Karpas-422 (cell line): ENCODE results near the gene SYT15B. TPM values are rescaled to one million over a fixed set of nuclear protein-coding genes. Genes with fewer than 3 reads are reported as not detected.
"Not testable (repeated sequence)": the region's sequence is repeated elsewhere in the genome, so short reads cannot be mapped to it uniquely, and the experiment has no call there.

Experiments used
- DNase-seq: peaks from one replicate; pipeline ENCODE4 v3.0.0-alpha.2; 2015
- H2AFZ ChIP-seq: fragments of 200-600 bp; sonication (generic); 2 replicates; pipeline ENCODE4 v1.6.1; 2014; ENCODE audit warnings: antibody characterized with exemption, low read length, mixed read lengths
- H3K27ac ChIP-seq: fragments of 200-600 bp; sonication (generic); 2 replicates; pipeline ENCODE4 v1.5.1; 2014; ENCODE audit warnings: mild to moderate bottlenecking, low read length, moderate library complexity
- H3K27me3 ChIP-seq: fragments of 200-600 bp; sonication (generic); 2 replicates; pipeline ENCODE4 v1.6.1; 2014; ENCODE audit warnings: low read length, mixed read lengths
- H3K36me3 ChIP-seq: fragments of 200-600 bp; sonication (generic); 2 replicates; pipeline ENCODE4 v1.6.1; 2014; ENCODE audit warnings: low read length, mixed read lengths; ENCODE audit not compliant: insufficient read depth
- H3K4me1 ChIP-seq: fragments of 200-600 bp; sonication (generic); 2 replicates; pipeline ENCODE4 v1.6.1; 2014; ENCODE audit warnings: mild to moderate bottlenecking, low read length, mixed read lengths
- H3K4me2 ChIP-seq: fragments of 200-600 bp; sonication (generic); 2 replicates; pipeline ENCODE4 v1.6.1; 2014; ENCODE audit warnings: low read length, low read depth, mild to moderate bottlenecking; ENCODE audit not compliant: poor library complexity, severe bottlenecking
- H3K4me3 ChIP-seq: fragments of 200-600 bp; sonication (generic); 2 replicates; pipeline ENCODE4 v1.5.1; 2014; ENCODE audit warnings: mild to moderate bottlenecking, antibody characterized with exemption, low read length, mixed read lengths
- H3K79me2 ChIP-seq: fragments of 200-600 bp; sonication (generic); 2 replicates; pipeline ENCODE4 v1.6.1; 2014; ENCODE audit warnings: mild to moderate bottlenecking, low read length, mixed read lengths
- H3K9ac ChIP-seq: fragments of 200-600 bp; sonication (generic); 2 replicates; pipeline ENCODE4 v1.6.0; 2014; ENCODE audit warnings: low read length
- H3K9me2 ChIP-seq: fragments of 200-600 bp; sonication (generic), shearing (Covaris generic); replicated peaks from 2 replicates; pipeline ENCODE4 v1.6.0; 2014; ENCODE audit warnings: mild to moderate bottlenecking, low read length, moderate library complexity; ENCODE audit not compliant: insufficient read depth
- H3K9me3 ChIP-seq: fragments of 300-700, 200-600 bp; sonication (generic); 2 replicates; pipeline ENCODE4 v1.6.1; 2014; ENCODE audit warnings: low read length, mixed read lengths
- H4K20me1 ChIP-seq: fragments of 200-600 bp; sonication (generic); 2 replicates; pipeline ENCODE4 v1.6.1; 2014; ENCODE audit warnings: mild to moderate bottlenecking, antibody characterized with exemption, low read length, low read depth; ENCODE audit not compliant: insufficient read depth
- total RNA-seq: library from RNA; depleted of rRNA; stranded (reverse); fragments of >200 nt; shearing (Covaris generic); gene quantifications from 2 replicates; pipeline ENCODE4 v1.2.3, GENCODE V29; 2014; ENCODE audit warnings: low replicate concordance; rRNA removed

SYT15B gene
- 0.11 TPM in 1 of 2 replicates, not detected in the other for total RNA-seq

DNA sequence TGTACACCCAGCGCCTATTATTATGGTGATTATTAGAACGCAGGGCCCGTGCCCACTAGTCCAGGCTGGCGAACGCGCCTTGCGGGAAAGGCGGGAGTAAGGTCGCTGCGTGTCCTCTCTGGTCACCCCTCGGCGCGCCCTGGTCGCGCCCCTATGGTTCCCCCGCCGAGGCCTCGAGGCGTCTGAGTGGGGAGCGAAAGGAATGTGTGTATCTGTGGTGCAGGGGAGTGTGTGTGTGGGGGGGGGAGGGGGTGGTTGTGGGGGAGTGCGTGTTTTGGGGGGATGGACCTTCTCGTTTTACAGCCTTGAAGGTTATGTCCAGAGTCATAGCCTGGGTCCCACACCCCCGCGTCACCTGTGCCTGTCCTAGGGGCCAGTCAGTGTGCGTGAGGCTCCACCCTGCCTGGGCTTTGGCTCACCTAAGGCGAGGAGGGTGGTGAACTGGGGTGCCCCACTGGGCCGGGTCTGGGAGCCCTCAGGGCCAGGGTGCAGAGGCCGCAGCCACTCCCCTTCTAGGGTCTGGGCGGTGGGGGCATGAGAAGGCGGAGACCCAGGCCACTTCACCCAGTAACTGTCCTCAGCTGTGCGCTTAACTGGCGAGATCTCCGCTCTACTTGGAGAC lies at the start of gene SYT15B:
TSS of gene SYT15B (minus strand) at position 39 of the 622 bp plus-strand sequence. CDS start 952 bp downstream, outside the sequence.
- H3K9ac ChIP-seq, result not testable (repeated sequence)

DNA sequence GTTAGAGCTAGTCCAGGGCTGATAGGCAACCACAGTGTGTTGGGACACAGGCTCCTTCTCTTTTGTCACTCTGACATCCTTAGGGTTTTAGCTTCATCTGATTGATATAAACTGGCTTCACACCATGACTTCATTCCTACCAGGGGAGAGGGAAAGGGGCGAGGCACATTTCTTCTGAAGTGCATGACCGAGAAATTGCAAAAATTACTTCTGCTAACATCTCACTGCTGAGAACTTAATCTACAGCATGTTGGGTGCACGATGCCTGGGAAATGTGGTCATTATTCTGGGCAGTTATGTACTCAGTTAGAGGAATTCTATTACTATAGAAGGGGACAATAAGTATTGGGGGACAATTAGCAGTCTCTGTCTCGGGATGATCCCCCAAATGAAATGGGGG lies 16.2 kb upstream of the SYT15B start:
- H3K9me2 ChIP-seq, H3K4me1 ChIP-seq, H3K79me2 ChIP-seq, H3K27me3 ChIP-seq, H3K36me3 ChIP-seq, H3K9ac ChIP-seq, H3K9me3 ChIP-seq, H3K27ac ChIP-seq, H3K4me3 ChIP-seq, H3K4me2 ChIP-seq, H4K20me1 ChIP-seq, H2AFZ ChIP-seq, DNase-seq: not testable (repeated sequence)

More for the DNA sequence above, at the start of gene SYT15B:
- not testable (repeated sequence) for H3K79me2 ChIP-seq, H3K36me3 ChIP-seq, H2AFZ ChIP-seq, H3K27me3 ChIP-seq, H3K27ac ChIP-seq, H3K9me3 ChIP-seq, H3K4me1 ChIP-seq, H3K9me2 ChIP-seq, H4K20me1 ChIP-seq, DNase-seq, H3K4me2 ChIP-seq, H3K4me3 ChIP-seq

DNA sequence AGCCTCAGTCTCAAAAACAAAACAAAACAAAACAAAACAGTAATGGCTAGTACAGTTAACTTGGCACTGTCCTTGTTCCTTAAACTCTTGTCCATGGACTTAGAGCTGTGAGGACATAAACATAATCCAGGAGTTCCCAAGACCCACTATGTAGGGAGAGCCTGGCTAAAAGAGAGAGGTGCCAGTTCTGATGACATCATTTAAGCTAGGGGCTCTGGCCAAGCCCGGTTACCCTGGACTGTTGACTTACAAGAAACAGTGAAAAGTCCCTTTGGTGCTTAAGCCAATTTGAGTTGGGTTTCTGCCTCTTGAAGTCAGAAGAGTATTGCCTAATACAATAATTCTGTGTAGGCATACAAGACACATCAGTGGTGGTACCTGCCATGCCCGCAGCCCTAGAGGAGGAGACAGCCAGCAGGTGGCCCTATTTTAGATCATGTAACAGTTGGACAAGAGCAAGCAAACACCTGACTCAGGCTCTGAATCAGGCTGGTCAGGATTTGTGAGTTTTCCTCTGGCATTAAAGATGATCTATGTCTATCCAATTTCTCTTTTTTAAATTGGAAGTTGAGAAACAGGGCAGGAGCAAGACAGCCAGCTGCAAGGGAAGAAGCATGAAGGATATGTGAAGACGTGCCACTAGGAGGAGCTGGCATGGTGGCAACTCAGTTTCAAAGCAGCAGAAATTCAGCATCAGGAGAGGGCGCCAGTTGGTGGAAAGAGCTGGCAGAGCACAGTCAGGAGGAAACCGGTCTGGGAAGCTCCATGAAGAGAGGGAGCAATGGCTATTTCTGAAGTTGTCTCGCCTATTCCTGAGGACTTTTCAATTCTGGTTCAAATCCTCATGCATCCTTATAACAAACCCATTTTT lies 12.2 kb upstream of the SYT15B start:
- H3K27ac ChIP-seq, H4K20me1 ChIP-seq, H3K9me2 ChIP-seq, H3K4me2 ChIP-seq, H3K9ac ChIP-seq, H3K4me1 ChIP-seq, H3K27me3 ChIP-seq, H3K9me3 ChIP-seq, H2AFZ ChIP-seq, H3K36me3 ChIP-seq, H3K79me2 ChIP-seq, H3K4me3 ChIP-seq: not testable (repeated sequence)
- DNase-seq, result peak; percentile 67

GRCh38 chr10:47770745-47771144 lies 7.4 kb upstream of the SYT15B start:
- H3K9ac ChIP-seq, H3K4me3 ChIP-seq, H3K79me2 ChIP-seq, H3K9me3 ChIP-seq, H3K27me3 ChIP-seq, H3K27ac ChIP-seq, H3K36me3 ChIP-seq, H4K20me1 ChIP-seq, H3K4me1 ChIP-seq, H2AFZ ChIP-seq, H3K9me2 ChIP-seq, H3K4me2 ChIP-seq, DNase-seq: not testable (repeated sequence)

DNA sequence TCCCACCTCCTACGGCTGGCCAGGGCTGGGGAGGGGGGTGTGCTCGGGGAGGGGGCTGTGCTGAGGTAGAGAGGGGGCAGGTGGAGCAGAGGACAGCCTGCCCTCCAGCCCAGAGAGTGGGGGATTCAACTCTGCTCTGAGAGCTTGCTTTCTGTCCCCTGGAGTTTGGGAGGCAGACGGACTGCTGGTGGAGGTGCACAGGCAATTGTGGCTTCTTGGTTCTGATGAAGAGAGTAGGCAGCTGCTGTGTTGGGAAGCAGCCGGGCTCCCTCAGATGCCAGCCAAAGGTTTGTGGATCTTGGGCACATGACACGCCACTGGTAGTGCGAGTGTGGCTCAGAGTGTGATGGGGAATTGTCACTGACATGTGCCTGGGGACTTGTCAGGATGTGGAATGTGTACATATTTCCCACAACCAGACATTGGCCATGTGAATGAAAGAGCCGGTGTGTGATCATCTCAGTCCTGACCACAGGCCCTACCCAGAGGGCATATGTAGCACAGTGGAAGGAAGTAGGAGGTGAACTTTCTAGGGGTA lies 5.3 kb upstream of the SYT15B start:
- not testable (repeated sequence) for H3K9me2 ChIP-seq, H3K4me2 ChIP-seq, H3K9me3 ChIP-seq, H3K27me3 ChIP-seq, H3K27ac ChIP-seq, H3K4me1 ChIP-seq, H3K4me3 ChIP-seq, DNase-seq, H3K9ac ChIP-seq, H2AFZ ChIP-seq, H3K79me2 ChIP-seq, H4K20me1 ChIP-seq, H3K36me3 ChIP-seq

DNA sequence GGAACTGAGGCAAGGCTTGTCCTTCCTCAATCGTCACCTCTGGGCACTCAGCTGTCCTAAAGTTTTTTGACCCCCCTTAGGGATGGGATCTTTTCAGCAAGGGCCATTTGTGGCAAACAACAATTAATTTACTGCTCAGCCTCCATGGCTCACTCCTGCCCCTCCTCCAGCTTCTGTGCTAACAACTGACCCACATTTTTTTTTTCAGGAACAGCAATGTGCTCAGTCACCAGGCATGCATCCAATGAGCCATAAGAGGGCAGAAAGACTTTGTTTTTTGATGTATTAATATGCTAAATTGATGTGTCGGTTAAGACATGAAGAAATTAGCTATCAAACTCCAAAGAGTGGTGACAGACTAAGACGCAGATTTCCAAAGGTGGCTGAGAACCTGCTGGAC lies 4.7 kb upstream of the SYT15B start:
- not testable (repeated sequence) for H3K27me3 ChIP-seq, H3K79me2 ChIP-seq, H3K27ac ChIP-seq

DNA sequence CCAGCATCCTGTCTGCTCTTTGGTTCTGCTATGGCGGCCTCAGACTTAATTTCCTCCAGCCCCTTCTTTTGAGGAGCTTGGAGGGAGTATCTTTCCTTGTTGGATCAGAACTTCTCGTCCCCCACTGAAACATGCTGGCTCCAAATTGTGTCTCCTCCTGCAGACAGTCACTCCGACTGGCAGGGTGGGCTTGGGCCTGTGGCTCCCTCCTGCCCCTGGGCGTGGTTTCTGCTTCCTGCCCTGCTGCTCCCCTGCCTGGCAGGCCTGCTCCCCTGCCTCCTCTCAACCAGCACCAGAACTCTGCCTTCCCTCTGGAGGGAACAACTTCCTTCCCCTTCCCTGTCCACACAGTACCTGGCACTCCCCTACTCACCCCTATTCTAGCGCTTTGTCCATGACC lies 3.8 kb upstream of the SYT15B start:
- not testable (repeated sequence) for H3K9me3 ChIP-seq, H3K9ac ChIP-seq, DNase-seq, H3K9me2 ChIP-seq, H3K27me3 ChIP-seq, H3K4me1 ChIP-seq, H4K20me1 ChIP-seq, H3K4me2 ChIP-seq, H2AFZ ChIP-seq, H3K79me2 ChIP-seq, H3K4me3 ChIP-seq, H3K27ac ChIP-seq, H3K36me3 ChIP-seq

More for the DNA sequence above, 4.7 kb upstream of the SYT15B start:
- not testable (repeated sequence) for H4K20me1 ChIP-seq, H3K4me3 ChIP-seq, H3K9me2 ChIP-seq, H3K4me2 ChIP-seq, H3K9me3 ChIP-seq, H3K36me3 ChIP-seq, DNase-seq, H3K9ac ChIP-seq, H2AFZ ChIP-seq, H3K4me1 ChIP-seq

DNA sequence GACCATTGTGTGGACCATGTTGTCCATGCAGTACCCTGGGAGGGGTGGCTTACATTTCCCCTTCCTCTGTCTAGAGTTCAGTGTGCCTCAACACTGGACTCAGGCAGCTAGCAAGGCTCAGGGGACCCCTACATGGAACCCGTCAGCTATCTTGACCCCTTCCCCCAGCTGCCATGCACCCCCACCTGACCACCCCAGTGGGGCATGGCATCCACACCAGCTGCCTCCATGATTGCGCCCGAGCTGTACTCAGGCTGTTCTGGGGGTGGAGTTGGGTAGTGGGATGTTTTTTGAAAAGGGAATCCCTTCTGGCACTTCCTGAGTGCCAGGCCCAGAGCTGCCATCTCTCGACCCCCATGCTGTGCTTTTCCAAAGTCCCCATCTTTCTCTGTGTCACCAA lies 1.8 kb upstream of the SYT15B start:
- H3K9me3 ChIP-seq, H3K36me3 ChIP-seq, H3K27ac ChIP-seq, DNase-seq, H3K27me3 ChIP-seq, H3K79me2 ChIP-seq, H2AFZ ChIP-seq, H3K4me1 ChIP-seq, H3K9ac ChIP-seq, H3K9me2 ChIP-seq, H3K4me3 ChIP-seq, H4K20me1 ChIP-seq, H3K4me2 ChIP-seq: not testable (repeated sequence)
